Trophoblast cell (in vitro differentiated cells and primary cell): Measurements from ENCODE around the gene CNDP2. TPM values are rescaled to one million over a fixed set of nuclear protein-coding genes. Genes with fewer than 3 reads are reported as not detected.
A peak's percentile ranks its signal among the peaks of the same experiment; 100 is the strongest.

ENCODE experiments used
- DNase-seq, 2 donors: peaks; one replicate each; pipeline ENCODE4 v3.0.0-alpha.2; 2016
- H2AFZ ChIP-seq: 2 replicates; pipeline ENCODE4 v1.6.1; 2013; ENCODE audit warnings: low read length, moderate library complexity, mild to moderate bottlenecking; ENCODE audit not compliant: insufficient read depth, poor library complexity
- H2AK5ac ChIP-seq: 2 replicates; pipeline ENCODE4 v1.6.1; 2013; ENCODE audit warnings: mild to moderate bottlenecking, low read length
- H2BK120ac ChIP-seq: 2 replicates; pipeline ENCODE4 v1.6.1; 2013; ENCODE audit warnings: low read length, mild to moderate bottlenecking, moderate library complexity; ENCODE audit not compliant: insufficient read depth, poor library complexity
- H2BK12ac ChIP-seq: 2 replicates; pipeline ENCODE4 v1.6.1; 2013; ENCODE audit warnings: mild to moderate bottlenecking, low read length, moderate library complexity
- H2BK5ac ChIP-seq: 2 replicates; pipeline ENCODE4 v1.6.1; 2013; ENCODE audit warnings: low read length, low read depth, moderate library complexity, mild to moderate bottlenecking; ENCODE audit not compliant: poor library complexity
- H3K14ac ChIP-seq: 2 replicates; pipeline ENCODE4 v1.6.1; 2013; ENCODE audit warnings: mild to moderate bottlenecking, low read length
- H3K18ac ChIP-seq: 2 replicates; pipeline ENCODE4 v1.6.1; 2013; ENCODE audit warnings: mild to moderate bottlenecking, low read length
- H3K23ac ChIP-seq: 2 replicates; pipeline ENCODE4 v1.6.1; 2013; ENCODE audit warnings: low read length
- H3K27ac ChIP-seq: 2 replicates; pipeline ENCODE4 v1.5.1; 2013; ENCODE audit warnings: low read depth, mild to moderate bottlenecking, inconsistent platforms, low read length, moderate library complexity
- H3K27me3 ChIP-seq: 2 replicates; pipeline ENCODE4 v1.6.1; 2013; ENCODE audit warnings: inconsistent platforms, mild to moderate bottlenecking, low read length, moderate library complexity; ENCODE audit not compliant: insufficient read depth
- H3K36me3 ChIP-seq, 2 experiments: 1 replicate in 1 of 2; 2 replicates in 1 of 2; pipeline ENCODE4 v1.6.1; 2013; ENCODE audit warnings: low read length in 2 of 2, mild to moderate bottlenecking in 2 of 2, moderate library complexity in 1 of 2; ENCODE audit not compliant: insufficient read depth in 2 of 2, control insufficient read depth in 1 of 2
- H3K4ac ChIP-seq: 2 replicates; pipeline ENCODE4 v1.6.1; 2013; ENCODE audit warnings: low read depth, mild to moderate bottlenecking, low read length, moderate library complexity
- H3K4me1 ChIP-seq, 2 experiments: 1 replicate in 1 of 2; 2 replicates in 1 of 2; pipeline ENCODE4 v1.6.1; 2013; ENCODE audit warnings: low read length in 2 of 2, mild to moderate bottlenecking in 2 of 2, moderate library complexity in 1 of 2; ENCODE audit not compliant: insufficient read depth in 2 of 2, control insufficient read depth in 1 of 2
- H3K4me2 ChIP-seq: 2 replicates; pipeline ENCODE4 v1.6.1; 2013; ENCODE audit warnings: inconsistent platforms, mild to moderate bottlenecking, low read length, moderate library complexity
- H3K4me3 ChIP-seq: 2 replicates; pipeline ENCODE4 v1.5.1; 2013; ENCODE audit warnings: mild to moderate bottlenecking, low read depth, low read length, inconsistent platforms
- H3K79me1 ChIP-seq: one replicate; pipeline ENCODE4 v1.6.1; 2013; ENCODE audit warnings: low read length
- H3K79me2 ChIP-seq: 2 replicates; pipeline ENCODE4 v1.6.1; 2013; ENCODE audit warnings: low read length, mild to moderate bottlenecking; ENCODE audit not compliant: control insufficient read depth, insufficient read depth, poor library complexity
- H3K9ac ChIP-seq: 2 replicates; pipeline ENCODE4 v1.6.1; 2013; ENCODE audit warnings: mild to moderate bottlenecking, low read length
- H3K9me3 ChIP-seq: 2 replicates; pipeline ENCODE4 v1.6.1; 2013; ENCODE audit warnings: low read depth, mild to moderate bottlenecking, control low read depth, inconsistent platforms, low read length; ENCODE audit not compliant: insufficient read depth
- H4K12ac ChIP-seq: 2 replicates; pipeline ENCODE4 v1.6.1; 2013; ENCODE audit warnings: low read depth, mild to moderate bottlenecking, low read length, moderate library complexity
- H4K8ac ChIP-seq: 2 replicates; pipeline ENCODE4 v1.6.1; 2013; ENCODE audit warnings: low read depth, mild to moderate bottlenecking, low read length, moderate library complexity
- H4K91ac ChIP-seq: one replicate; pipeline ENCODE4 v1.6.1; 2013; ENCODE audit warnings: low read depth, mild to moderate bottlenecking, low read length, moderate library complexity
- WGBS: extraction: QIAGEN DNeasy Blood & Tissue Kit; methylation state at CpG from one replicate; pipeline ENCODE4 v1.1.7; 2013; ENCODE audit warnings: missing lambda C conversion rate; ENCODE audit not compliant: insufficient read length, insufficient coverage; ENCODE audit errors: extremely low coverage; 5-methylcytosine and 5-hydroxymethylcytosine counted together
- polyA plus RNA-seq: library from polyadenylated mRNA; stranded (reverse); fragments of 200-250 nt; gene quantifications from 2 replicates; pipeline ENCODE4 v1.2.3, GENCODE V29; 2013

Gene CNDP2
- polyA plus RNA-seq: 190 and 204 TPM in 2 replicates

DNA sequence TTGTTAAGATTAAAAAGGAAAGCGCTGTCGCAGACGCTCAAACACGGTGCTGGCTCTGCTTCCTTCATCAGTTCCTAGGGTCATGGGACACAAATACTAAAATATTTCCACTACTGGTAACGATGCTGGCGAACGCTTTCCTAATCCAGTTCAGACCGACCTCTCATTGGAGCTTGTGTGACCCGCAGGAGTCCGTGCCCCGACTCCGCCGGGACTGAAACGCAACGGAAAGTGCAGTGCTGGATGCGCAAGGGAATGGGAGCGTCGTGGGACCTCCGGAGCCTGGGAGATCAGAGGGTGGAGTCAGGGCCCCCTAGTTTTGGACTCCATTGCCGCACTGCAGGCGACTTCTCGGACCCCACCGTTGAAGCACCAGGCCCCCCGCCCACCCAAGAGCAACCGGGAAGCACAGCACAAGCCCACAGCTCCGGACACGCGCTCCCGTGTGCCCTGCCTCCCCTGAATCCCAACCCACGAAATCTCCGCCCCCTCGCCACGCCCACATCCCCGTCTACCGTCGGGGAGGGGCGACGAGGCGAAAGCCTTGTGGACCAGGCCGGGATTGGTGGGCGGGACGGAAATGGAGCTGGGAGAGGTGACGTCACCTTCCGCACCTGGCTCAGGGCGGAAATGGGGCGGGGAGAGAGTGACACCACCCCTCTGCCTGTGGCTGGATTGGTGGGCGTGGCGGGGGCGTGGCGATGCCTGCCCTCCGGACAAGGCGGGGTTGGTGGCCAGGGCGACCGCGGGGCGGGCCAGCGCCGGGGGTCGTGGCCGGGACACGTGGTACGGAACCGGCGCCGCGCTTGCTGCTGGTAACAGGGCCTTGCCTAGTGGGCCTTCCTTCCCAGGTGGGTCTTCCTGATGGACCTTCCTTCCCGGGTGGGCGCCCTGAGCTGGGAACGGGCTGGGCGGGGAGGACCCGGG, at the start of gene CNDP2:
CNDP2 (plus strand) TSS at position 783 of the 927 bp plus-strand sequence. CDS start 3,611 bp downstream, outside the sequence.
- H3K36me3 ChIP-seq: peaks cover 0 to 2% of the 10 kb centered on the region in 2 experiments
- H3K23ac ChIP-seq: no peak within 1 kb of the TSS
- peak within 1 kb of the TSS; percentile 73 for H2BK5ac ChIP-seq
- peak within 1 kb of the TSS; percentile 88 for H3K18ac ChIP-seq
- H3K4me1 ChIP-seq: peaks cover 18 to 19% of the 10 kb centered on the region in 2 experiments
- DNase-seq: peak; percentile 99 to 100
- H3K4ac ChIP-seq: peak within 1 kb of the TSS; percentile 66
- peak within 1 kb of the TSS; percentile 16 for H2BK12ac ChIP-seq
- peak within 1 kb of the TSS; percentile 82 for H4K12ac ChIP-seq
- H2BK120ac ChIP-seq: peak within 1 kb of the TSS; percentile 62
- H2AFZ ChIP-seq: peak within 1 kb of the TSS; percentile 61
- H4K8ac ChIP-seq: peak within 1 kb of the TSS; percentile 85
- H3K79me1 ChIP-seq: peaks cover 9% of the 10 kb centered on the region
- peak within 1 kb of the TSS; percentile 96 for H3K9ac ChIP-seq
- H3K27me3 ChIP-seq: no peaks in the 10 kb centered on the region
- H3K14ac ChIP-seq: peak within 1 kb of the TSS; percentile 78
- H3K9me3 ChIP-seq: no peaks in the 10 kb centered on the region
- no CpG with 5 or more reads among the region's 71 CpGs for WGBS
- H3K4me2 ChIP-seq: peak within 1 kb of the TSS; percentile 92
- H2AK5ac ChIP-seq: peak within 1 kb of the TSS; percentile 59
- H3K27ac ChIP-seq: peak within 1 kb of the TSS; percentile 60
- peak within 1 kb of the TSS; percentile 79 for H4K91ac ChIP-seq
- H3K79me2 ChIP-seq: peaks cover 12% of the 10 kb centered on the region
- peak within 1 kb of the TSS; percentile 98 for H3K4me3 ChIP-seq

DNA sequence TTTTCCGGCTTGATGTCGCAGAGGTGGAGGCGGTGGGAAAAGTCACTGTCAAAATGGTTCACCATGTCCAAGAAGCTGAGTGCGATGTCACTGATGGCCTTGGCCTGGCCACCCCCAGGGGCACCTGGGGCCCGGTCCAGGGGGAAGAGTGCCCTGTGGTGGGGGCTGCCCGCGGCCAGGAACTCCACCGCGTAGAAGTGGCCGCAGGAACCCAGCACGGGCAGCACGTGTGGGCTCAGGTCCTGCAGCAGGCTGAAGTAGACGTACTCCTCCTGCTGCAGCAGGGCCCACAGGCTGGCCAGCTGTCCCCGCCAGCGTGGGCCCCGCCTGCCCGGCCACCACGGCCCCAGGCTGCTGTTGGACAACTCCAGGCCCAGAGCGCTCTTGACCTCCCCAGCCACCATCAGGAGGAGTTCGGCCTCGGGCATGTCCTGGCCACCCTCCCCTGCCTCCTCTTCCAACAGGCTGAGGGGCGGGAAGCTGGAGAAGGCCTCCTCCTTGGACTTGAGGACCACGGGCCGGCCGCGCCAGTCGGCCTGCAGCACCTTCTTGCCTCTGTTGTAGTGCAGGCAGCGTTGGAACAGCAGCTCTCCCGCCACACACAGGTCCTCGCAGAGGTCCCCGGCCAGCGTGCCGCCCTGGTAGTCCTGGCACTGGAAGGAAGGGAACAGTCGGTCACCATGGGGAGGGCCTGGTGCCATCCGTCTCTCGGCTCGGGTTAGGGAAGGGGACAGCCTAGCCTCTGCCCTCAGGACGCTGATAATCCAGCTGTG, 49.3 kb upstream of the CNDP2 start:
- H2BK120ac ChIP-seq: no peak overlapping the region
- no peak overlapping the region for H3K18ac ChIP-seq
- no peak overlapping the region for H2AFZ ChIP-seq
- no peaks in the 10 kb centered on the region for H3K79me2 ChIP-seq
- no peaks in the 10 kb centered on the region for H3K79me1 ChIP-seq
- H3K9me3 ChIP-seq: peaks cover 5% of the 10 kb centered on the region
- H3K27me3 ChIP-seq: no peaks in the 10 kb centered on the region
- H3K4ac ChIP-seq: no peak overlapping the region
- no CpG with 5 or more reads among the region's 38 CpGs for WGBS
- H3K4me2 ChIP-seq: no peak overlapping the region
- no peak overlapping the region for H3K14ac ChIP-seq
- no peak for DNase-seq
- no peak overlapping the region for H3K27ac ChIP-seq
- no peaks in the 10 kb centered on the region for H3K36me3 ChIP-seq
- no peak overlapping the region for H4K12ac ChIP-seq
- H4K8ac ChIP-seq: no peak overlapping the region
- no peak overlapping the region for H2BK5ac ChIP-seq
- no peak overlapping the region for H4K91ac ChIP-seq
- H2AK5ac ChIP-seq: no peak overlapping the region
- H3K23ac ChIP-seq: no peak overlapping the region
- no peak overlapping the region for H3K9ac ChIP-seq
- no peaks in the 10 kb centered on the region for H3K4me1 ChIP-seq
- no peak overlapping the region for H2BK12ac ChIP-seq
- H3K4me3 ChIP-seq: no peak overlapping the region

DNA sequence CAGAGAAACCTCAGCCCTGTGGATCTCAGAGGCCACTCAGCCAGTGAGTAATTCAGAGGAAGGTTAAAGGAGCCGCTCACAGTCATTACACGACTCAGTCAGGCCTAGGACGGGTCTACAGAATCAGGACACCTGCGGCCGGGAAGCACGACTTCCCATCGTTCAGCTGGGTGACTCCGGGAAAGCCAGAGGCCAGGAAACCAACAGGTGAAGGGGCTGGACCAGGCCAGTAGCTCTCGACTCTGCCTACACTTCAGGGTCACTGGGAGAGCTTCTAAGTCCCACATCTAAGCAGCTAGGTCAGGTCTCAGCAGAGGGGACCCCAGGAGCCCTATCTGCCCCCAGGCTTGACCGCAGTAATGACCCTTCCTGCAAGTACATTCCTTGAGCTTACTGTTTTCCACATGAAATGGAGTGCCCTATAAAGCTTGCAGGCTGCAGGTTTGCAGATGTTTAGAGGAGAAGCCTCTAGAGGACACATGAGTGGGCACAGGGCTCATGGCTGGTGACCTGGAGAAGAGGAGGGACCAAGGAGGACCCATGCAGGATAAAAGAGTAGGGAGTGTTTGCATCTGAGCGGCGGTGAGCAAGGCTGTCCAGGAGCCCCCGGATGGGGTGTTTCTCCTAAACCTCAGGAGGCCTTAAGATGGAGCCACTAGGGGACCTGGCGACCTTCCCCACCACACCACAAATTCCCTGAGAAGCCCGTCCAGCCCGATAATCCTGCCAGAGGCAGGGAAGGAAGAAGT, 48.6 kb upstream of the CNDP2 start:
- H3K18ac ChIP-seq: no peak overlapping the region
- no CpG with 5 or more reads among the region's 16 CpGs for WGBS
- H3K9ac ChIP-seq: no peak overlapping the region
- no peaks in the 10 kb centered on the region for H3K27me3 ChIP-seq
- H3K4me2 ChIP-seq: no peak overlapping the region
- no peak overlapping the region for H2BK5ac ChIP-seq
- no peaks in the 10 kb centered on the region for H3K36me3 ChIP-seq
- H2BK120ac ChIP-seq: no peak overlapping the region
- peaks cover 5% of the 10 kb centered on the region for H3K9me3 ChIP-seq
- H4K91ac ChIP-seq: no peak overlapping the region
- H3K14ac ChIP-seq: no peak overlapping the region
- no peak overlapping the region for H2BK12ac ChIP-seq
- no peak overlapping the region for H2AK5ac ChIP-seq
- H3K4ac ChIP-seq: no peak overlapping the region
- H2AFZ ChIP-seq: no peak overlapping the region
- H3K79me1 ChIP-seq: no peaks in the 10 kb centered on the region
- no peaks in the 10 kb centered on the region for H3K79me2 ChIP-seq
- no peak overlapping the region for H3K4me3 ChIP-seq
- no peak overlapping the region for H3K27ac ChIP-seq
- H3K4me1 ChIP-seq: no peaks in the 10 kb centered on the region
- no peak overlapping the region for H4K8ac ChIP-seq
- no peak overlapping the region for H4K12ac ChIP-seq
- no peak overlapping the region for H3K23ac ChIP-seq
- DNase-seq: no peak

- H3K9me3 ChIP-seq: peaks cover 5% of the 10 kb centered on the region
- no peak overlapping the region for H2BK5ac ChIP-seq
- H4K12ac ChIP-seq: no peak overlapping the region
- no peak overlapping the region for H2AK5ac ChIP-seq
- no peak overlapping the region for H2AFZ ChIP-seq
- H3K23ac ChIP-seq: no peak overlapping the region
- peaks cover 4% of the 10 kb centered on the region for H3K27me3 ChIP-seq
- no peaks in the 10 kb centered on the region for H3K79me1 ChIP-seq
- no peak overlapping the region for H4K8ac ChIP-seq
- H3K4me3 ChIP-seq: no peak overlapping the region
- H3K4me2 ChIP-seq: no peak overlapping the region
- no peak overlapping the region for H3K18ac ChIP-seq
- no peaks in the 10 kb centered on the region for H3K79me2 ChIP-seq
- H3K4me1 ChIP-seq: no peaks in the 10 kb centered on the region
- DNase-seq: no peak
- no peak overlapping the region for H3K4ac ChIP-seq
- H3K14ac ChIP-seq: no peak overlapping the region
- H4K91ac ChIP-seq: no peak overlapping the region
- no peak overlapping the region for H2BK12ac ChIP-seq
- no peak overlapping the region for H3K27ac ChIP-seq
- WGBS: no CpG with 5 or more reads among the region's 7 CpGs
- no peaks in the 10 kb centered on the region for H3K36me3 ChIP-seq
- H2BK120ac ChIP-seq: no peak overlapping the region
- H3K9ac ChIP-seq: no peak overlapping the region
Measured at GRCh38 chr18:74450626-74451025, 45.5 kb upstream of the CNDP2 start.
